Neuron (in vitro differentiated cells): ENCODE measurements around the gene THRAP3.

ENCODE experiments used
- H2AFZ ChIP-seq: one replicate; pipeline ENCODE4 v1.6.1; 2013; ENCODE audit warnings: low read depth, mild to moderate bottlenecking, inconsistent platforms, low read length, moderate library complexity
- H3K27me3 ChIP-seq: one replicate; pipeline ENCODE4 v1.6.1; 2013; ENCODE audit warnings: low read length; ENCODE audit not compliant: insufficient read depth
- H3K36me3 ChIP-seq: one replicate; pipeline ENCODE4 v1.6.1; 2013; ENCODE audit warnings: low read length; ENCODE audit not compliant: insufficient read depth
- H3K4me1 ChIP-seq: one replicate; pipeline ENCODE4 v1.6.1; 2013; ENCODE audit warnings: low read length; ENCODE audit not compliant: insufficient read depth
- H3K4me3 ChIP-seq: 2 replicates; pipeline ENCODE4 v1.5.1; 2013; ENCODE audit warnings: mild to moderate bottlenecking, low read length, moderate library complexity
- H3K9me3 ChIP-seq: one replicate; pipeline ENCODE4 v1.6.1; 2013; ENCODE audit warnings: low read length

The THRAP3 gene

DNA sequence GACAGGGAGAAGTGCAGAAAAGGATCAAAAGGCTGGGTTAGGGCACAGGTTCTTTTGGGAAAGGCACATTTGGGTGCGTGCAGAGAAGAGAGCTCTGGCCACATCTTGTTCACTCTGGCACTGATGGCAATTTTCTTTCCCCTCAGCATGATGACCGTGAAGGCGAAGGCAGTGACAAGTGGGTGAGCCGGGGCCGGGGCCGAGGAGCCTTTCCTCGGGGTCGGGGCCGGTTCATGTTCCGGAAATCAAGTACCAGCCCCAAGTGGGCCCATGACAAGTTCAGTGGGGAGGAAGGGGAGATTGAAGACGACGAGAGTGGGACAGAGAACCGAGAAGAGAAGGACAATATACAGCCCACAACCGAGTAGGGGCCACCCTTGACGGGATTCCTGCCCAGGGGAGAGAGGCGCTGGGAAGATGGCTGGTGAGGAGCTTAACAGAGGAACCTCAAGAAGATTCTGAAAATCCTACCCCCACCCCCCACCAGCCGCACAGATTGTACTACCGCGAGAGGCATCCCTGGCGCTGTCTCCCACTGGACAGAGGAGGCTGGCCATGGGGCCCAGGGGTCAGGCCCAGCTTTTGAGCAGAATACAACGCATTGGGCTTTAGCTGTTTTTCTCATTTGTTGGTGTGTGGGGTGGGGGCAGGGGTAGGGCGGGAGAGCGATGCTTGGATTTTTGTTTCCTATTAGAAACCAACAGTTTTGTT lies 79.6 kb downstream of the THRAP3 start:
- Histone ChIP-seq H3K4me3 (no peak overlapping the region), H3K27me3 (no peaks in the 10 kb centered on the region), H3K9me3 (no peaks in the 10 kb centered on the region), H3K4me1 (peaks cover 3% of the 10 kb centered on the region), H2AFZ (no peak overlapping the region), H3K36me3 (peaks cover 71% of the 10 kb centered on the region)

DNA sequence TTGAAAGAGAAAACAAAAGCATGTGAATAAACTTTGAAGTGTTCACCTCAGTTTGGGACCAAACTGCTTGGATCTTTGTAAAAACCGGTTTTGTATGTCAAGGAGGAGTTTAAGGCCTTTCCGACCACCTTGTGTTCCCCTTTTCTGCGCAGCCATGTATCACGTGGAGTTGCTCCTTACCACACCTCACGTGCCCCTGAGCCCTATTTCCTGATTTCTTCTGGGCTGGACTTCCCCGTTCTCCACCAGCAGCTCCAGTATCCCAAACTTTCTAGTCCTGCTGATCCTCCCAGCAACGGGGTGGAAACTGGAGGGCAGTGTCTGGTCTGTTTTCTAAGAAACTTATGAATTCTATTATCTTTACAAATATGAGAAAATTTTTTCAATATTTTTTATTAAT lies 80.3 kb downstream of the THRAP3 start:
- no peak overlapping the region for H2AFZ ChIP-seq
- peaks cover 3% of the 10 kb centered on the region for H3K4me1 ChIP-seq
- H3K27me3 ChIP-seq = no peaks in the 10 kb centered on the region
- H3K9me3 ChIP-seq = no peaks in the 10 kb centered on the region
- peaks cover 76% of the 10 kb centered on the region for H3K36me3 ChIP-seq
- no peak overlapping the region for H3K4me3 ChIP-seq

DNA sequence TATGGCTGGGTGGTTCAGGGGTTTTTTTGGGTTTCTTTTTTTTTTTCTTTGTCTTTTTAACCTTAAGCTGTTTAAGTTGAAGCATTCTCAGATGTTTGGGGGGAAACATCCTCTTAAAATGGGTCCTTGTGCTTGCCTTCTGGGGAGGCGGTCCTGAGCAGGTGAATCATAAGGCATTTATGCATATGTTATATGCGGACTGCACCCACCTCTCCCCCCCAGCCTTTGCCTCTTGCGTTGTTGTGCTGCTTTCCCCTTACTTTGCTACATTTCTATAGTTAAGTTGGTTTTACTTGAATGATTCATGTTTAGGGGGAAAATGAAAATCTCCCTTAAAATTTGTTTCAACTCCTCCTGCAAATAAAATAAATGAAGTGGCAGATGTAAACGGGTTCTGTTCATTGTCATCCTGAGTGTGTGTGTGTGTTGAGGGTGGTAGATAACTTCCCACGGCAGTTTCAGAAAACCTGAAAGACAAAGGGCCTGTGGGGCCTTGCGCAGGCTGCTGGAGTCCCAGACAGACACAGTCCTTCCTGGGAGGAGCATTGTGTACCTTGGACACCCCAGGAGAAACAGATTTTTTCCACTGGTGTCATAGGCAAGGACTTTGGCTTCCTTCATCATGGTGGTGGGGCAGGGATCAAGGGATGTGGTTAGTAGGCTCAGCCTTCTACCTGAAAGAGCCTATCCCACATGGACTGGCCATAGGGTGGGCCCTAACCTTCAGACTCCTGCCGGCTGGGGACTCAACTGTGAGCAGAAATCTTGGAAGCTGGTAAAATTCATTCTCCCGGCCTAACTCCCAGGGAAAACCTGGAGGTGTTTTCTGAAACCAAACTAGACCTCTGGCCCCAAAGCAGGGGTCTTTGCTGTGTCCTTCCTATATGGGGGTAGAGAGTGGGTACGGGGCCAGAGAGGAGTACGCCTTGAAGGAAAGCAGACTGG lies 81.0 kb downstream of the THRAP3 start:
- peaks cover 3% of the 10 kb centered on the region for H3K4me1 ChIP-seq
- no peaks in the 10 kb centered on the region for H3K27me3 ChIP-seq
- no peaks in the 10 kb centered on the region for H3K9me3 ChIP-seq
- no peak overlapping the region for H3K4me3 ChIP-seq
- no peak overlapping the region for H2AFZ ChIP-seq
- peaks cover 71% of the 10 kb centered on the region for H3K36me3 ChIP-seq

- H3K9me3 ChIP-seq = no peaks in the 10 kb centered on the region
- H3K4me1 ChIP-seq = peaks cover 3% of the 10 kb centered on the region
- H3K27me3 ChIP-seq = no peaks in the 10 kb centered on the region
- no peak overlapping the region for H2AFZ ChIP-seq
- H3K36me3 ChIP-seq = peaks cover 68% of the 10 kb centered on the region
- no peak overlapping the region for H3K4me3 ChIP-seq
Observed at GRCh38 chr1:36305915-36306209, 81.6 kb downstream of the THRAP3 start.

DNA sequence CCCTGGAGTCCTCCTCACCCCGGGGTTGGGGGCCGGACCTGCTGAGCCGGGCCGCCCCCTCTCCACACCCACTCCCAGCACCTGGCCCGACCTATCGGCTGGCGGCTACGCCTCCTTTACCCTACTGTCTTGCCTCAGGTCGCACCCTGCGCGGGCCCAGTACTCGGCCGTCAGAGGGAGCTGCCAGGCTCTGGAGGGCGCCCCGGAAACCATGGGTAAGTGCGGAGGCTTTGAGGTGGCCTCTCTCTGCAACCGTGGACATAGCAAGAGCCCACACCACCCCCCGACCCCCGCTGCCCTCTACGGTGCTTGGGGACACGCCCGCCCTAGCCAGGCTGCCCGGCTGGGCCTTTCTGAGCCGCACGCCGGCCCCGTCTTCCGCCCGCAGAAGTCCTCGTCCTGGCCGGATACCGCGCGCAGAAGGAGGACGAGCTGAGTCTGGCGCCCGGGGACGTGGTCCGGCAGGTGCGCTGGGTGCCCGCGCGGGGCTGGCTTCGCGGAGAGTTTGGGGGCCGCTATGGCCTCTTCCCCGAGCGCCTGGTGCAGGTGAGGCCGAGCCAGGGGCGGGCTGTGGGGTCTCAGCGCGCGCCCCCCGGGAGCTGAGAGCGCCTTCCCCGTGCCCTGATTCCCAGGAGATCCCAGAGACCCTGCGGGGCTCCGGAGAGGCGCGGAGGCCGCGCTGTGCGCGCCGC lies 82.1 kb downstream of the THRAP3 start, which contains the start of gene SH3D21:
TSS of gene SH3D21 (plus strand) at position 159 of the 692 bp plus-strand sequence. CDS start at position 212, 53 bp downstream.
- Histone ChIP-seq H3K27me3 (no peaks in the 10 kb centered on the region), H3K4me3 (no peak within 1 kb of the TSS), H2AFZ (no peak within 1 kb of the TSS), H3K9me3 (no peaks in the 10 kb centered on the region), H3K4me1 (peaks cover 3% of the 10 kb centered on the region), H3K36me3 (peaks cover 63% of the 10 kb centered on the region)

GRCh38 chr1:36306902-36307456 lies 82.7 kb downstream of the THRAP3 start:
- Histone ChIP-seq H3K36me3 (peaks cover 60% of the 10 kb centered on the region), H3K4me1 (peaks cover 3% of the 10 kb centered on the region), H2AFZ (no peak overlapping the region), H3K27me3 (no peaks in the 10 kb centered on the region), H3K4me3 (no peak overlapping the region), H3K9me3 (no peaks in the 10 kb centered on the region)

DNA sequence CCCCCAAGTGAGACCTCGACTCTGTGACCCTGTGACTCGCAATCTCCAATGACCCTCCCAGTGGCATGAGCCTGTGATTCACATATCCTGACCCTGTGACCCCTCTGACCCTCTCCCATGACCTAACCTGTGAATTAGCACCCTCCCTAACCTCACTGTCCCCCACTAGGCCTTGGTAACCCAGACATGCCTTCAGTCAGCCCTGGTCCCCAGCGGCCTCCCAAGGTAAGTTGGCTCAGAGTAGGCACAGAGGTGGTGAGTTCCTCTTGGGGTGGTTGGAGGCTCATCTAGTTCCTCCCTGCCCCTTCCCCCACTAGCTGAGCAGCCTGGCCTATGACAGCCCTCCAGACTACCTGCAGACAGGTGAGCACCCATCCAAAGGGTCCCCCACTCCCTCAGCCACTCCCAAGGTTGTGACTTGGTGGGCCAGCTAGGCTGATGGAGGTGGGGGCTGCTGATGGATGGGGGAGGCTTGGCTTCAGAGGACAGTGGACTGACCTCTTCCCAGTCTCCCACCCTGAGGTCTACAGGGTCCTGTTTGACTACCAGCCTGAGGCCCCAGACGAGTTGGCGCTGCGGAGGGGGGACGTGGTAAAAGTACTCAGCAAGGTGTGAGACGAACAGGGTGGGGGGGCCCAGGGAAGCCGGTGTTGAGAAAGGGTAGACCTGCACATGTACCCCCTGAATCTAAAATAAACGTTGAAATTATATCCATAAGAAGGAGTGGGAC lies 83.5 kb downstream of the THRAP3 start:
- Histone ChIP-seq H3K27me3 (no peaks in the 10 kb centered on the region), H3K4me3 (no peak overlapping the region), H3K36me3 (peaks cover 55% of the 10 kb centered on the region), H2AFZ (no peak overlapping the region), H3K4me1 (peaks cover 3% of the 10 kb centered on the region), H3K9me3 (no peaks in the 10 kb centered on the region)

GRCh38 chr1:36309397-36309796 lies 85.2 kb downstream of the THRAP3 start:
- no peaks in the 10 kb centered on the region for H3K4me1 ChIP-seq
- H3K36me3 ChIP-seq = peaks cover 45% of the 10 kb centered on the region
- no peaks in the 10 kb centered on the region for H3K9me3 ChIP-seq
- no peak overlapping the region for H2AFZ ChIP-seq
- no peak overlapping the region for H3K4me3 ChIP-seq
- H3K27me3 ChIP-seq = no peaks in the 10 kb centered on the region

GRCh38 chr1:36320291-36320761 lies 96.1 kb downstream of the THRAP3 start:
- Histone ChIP-seq H3K9me3 (no peaks in the 10 kb centered on the region), H3K36me3 (peaks cover 41% of the 10 kb centered on the region), H3K4me3 (no peak overlapping the region), H3K4me1 (peaks cover 20% of the 10 kb centered on the region), H3K27me3 (no peaks in the 10 kb centered on the region), H2AFZ (no peak overlapping the region)

DNA sequence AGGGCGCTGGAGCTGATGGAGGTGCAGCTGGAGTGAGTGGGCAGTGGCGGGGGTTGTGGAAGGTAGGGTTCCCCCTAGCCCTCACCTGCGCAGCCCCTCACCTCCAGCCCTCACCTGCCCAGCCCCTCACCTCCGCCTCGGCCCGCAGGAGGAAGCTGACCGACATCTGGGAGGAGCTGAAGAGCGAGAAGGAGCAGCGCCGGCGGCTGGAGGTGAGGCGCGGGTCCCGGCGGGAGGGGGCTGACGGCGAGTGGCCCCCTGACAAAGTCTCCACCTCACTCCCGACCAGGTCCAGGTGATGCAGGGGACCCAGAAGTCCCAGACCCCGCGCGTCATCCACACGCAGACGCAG lies 96.5 kb downstream of the THRAP3 start:
- no peak overlapping the region for H2AFZ ChIP-seq
- no peak overlapping the region for H3K4me3 ChIP-seq
- peaks cover 38% of the 10 kb centered on the region for H3K36me3 ChIP-seq
- H3K4me1 ChIP-seq = peaks cover 20% of the 10 kb centered on the region
- no peaks in the 10 kb centered on the region for H3K27me3 ChIP-seq
- H3K9me3 ChIP-seq = no peaks in the 10 kb centered on the region

- H3K9me3 ChIP-seq = no peaks in the 10 kb centered on the region
- no peaks in the 10 kb centered on the region for H3K27me3 ChIP-seq
- peaks cover 20% of the 10 kb centered on the region for H3K4me1 ChIP-seq
- no peak overlapping the region for H3K4me3 ChIP-seq
- no peak overlapping the region for H2AFZ ChIP-seq
- H3K36me3 ChIP-seq = peaks cover 36% of the 10 kb centered on the region
Observed at GRCh38 chr1:36321119-36321951, 97.1 kb downstream of the THRAP3 start.
